KOPT-K1 (cell line): ENCODE results near the gene HIRIP3.
A peak's percentile ranks its signal among the peaks of the same experiment; 100 is the strongest.

Experiments used
- H3K27ac ChIP-seq: fragments of 200-600 bp; sonication (generic); 2 replicates; pipeline ENCODE4 v1.5.1; 2016; ENCODE audit warnings: antibody characterized with exemption, mild to moderate bottlenecking, low read depth, low read length; ENCODE audit not compliant: poor library complexity, severe bottlenecking
- H3K36me3 ChIP-seq: fragments of 200-600 bp; sonication (generic); 2 replicates; pipeline ENCODE4 v1.5.1; 2017; ENCODE audit warnings: antibody characterized with exemption, mild to moderate bottlenecking, low read length, moderate library complexity; ENCODE audit not compliant: insufficient read depth
- H3K9me3 ChIP-seq: fragments of 200-600 bp; sonication (generic); 2 replicates; pipeline ENCODE4 v1.5.1; 2017; ENCODE audit warnings: antibody characterized with exemption, low read length, mild to moderate bottlenecking; ENCODE audit not compliant: insufficient read depth, poor library complexity, severe bottlenecking

The HIRIP3 gene

DNA sequence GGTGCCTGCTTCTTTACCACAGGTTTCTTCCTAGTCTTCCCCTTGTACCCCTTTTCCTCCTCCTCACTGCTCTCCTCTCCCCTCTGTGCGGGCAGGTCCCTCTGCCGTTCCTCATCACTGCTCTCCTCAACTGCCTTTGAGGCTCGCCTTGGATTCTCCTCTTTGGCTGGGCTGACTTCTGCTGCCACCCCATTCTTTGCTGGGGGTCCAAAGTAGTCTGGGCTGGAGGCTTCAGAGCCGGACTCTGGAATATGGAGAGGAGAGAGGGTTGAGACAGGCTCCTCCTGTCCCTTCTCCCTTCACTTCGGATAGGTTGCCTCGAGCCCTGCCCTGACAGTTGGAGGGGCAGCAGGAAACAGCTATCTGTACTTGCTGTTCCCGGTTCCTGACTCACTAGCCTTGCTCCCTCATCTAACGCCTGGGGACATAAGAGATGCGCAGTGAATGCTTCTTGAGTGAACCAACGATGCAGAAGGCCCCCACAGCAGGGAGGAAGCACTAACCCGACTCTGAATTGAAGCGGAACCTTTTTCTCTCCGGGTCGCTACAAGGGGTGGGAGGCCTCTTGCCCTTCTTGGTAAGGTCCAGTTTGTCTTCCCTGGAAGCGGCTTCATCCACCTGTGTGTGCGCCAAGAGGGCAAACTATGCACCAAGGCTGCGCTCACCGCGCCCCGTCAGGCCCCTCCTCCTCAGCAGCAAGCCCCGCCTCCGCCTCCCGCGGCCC is 655 bp downstream of the HIRIP3 start:
- H3K27ac ChIP-seq = peak overlapping the region; percentile 96
- H3K36me3 ChIP-seq = peaks cover 72% of the 10 kb centered on the region
- H3K9me3 ChIP-seq = no peaks in the 10 kb centered on the region

DNA sequence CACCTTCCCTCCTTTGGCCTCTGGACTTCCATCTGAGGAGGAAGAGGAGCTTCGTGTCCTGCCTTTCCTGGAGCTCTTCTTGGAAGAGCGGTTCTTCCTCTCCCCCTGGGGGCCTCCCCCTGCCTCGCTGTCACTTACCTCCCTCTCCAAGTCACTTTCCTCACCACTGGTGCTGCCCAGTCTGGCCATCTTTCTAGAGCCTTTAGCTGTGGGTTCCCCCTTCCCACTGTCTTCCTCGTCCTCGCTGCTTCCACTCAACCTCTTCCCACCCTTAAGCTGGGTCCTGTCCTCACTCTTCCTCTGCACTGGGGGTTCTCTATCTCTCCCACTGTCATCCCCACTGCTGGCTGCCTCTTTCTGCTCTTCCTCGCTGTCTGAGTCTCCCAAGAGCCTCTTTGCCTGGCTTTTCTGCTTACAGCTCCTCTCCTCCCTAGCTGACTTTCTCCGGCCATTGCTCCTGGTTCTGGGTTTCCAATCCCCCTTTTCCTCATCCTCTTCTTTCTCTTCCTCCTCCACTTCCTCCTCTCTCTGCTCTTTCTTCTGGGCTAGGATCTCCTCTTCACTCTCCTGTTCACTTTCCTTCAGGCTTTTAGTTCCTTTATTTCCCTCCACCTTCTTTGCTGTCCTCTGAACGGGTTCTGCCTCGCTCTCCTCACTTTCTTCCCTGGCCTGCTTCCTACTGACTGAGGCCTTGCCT is 1.4 kb downstream of the HIRIP3 start:
- H3K27ac ChIP-seq = peak overlapping the region; percentile 96
- peaks cover 72% of the 10 kb centered on the region for H3K36me3 ChIP-seq
- H3K9me3 ChIP-seq = no peaks in the 10 kb centered on the region

- H3K36me3 ChIP-seq = peaks cover 75% of the 10 kb centered on the region
- H3K27ac ChIP-seq = no peak overlapping the region
- H3K9me3 ChIP-seq = no peaks in the 10 kb centered on the region
Measured at GRCh38 chr16:29993191-29993902, 2.1 kb downstream of the HIRIP3 start.

- Histone ChIP-seq H3K27ac (no peak overlapping the region), H3K9me3 (no peaks in the 10 kb centered on the region), H3K36me3 (peaks cover 75% of the 10 kb centered on the region)
Measured at GRCh38 chr16:29992344-29992967, 3.0 kb downstream of the HIRIP3 start.

- no peaks in the 10 kb centered on the region for H3K9me3 ChIP-seq
- H3K36me3 ChIP-seq = peaks cover 83% of the 10 kb centered on the region
- H3K27ac ChIP-seq = no peak overlapping the region
Measured at GRCh38 chr16:29991571-29991904, 3.9 kb downstream of the HIRIP3 start.

- peaks cover 88% of the 10 kb centered on the region for H3K36me3 ChIP-seq
- H3K9me3 ChIP-seq = no peaks in the 10 kb centered on the region
- no peak overlapping the region for H3K27ac ChIP-seq
Measured at GRCh38 chr16:29990883-29991570, 4.4 kb downstream of the HIRIP3 start.

DNA sequence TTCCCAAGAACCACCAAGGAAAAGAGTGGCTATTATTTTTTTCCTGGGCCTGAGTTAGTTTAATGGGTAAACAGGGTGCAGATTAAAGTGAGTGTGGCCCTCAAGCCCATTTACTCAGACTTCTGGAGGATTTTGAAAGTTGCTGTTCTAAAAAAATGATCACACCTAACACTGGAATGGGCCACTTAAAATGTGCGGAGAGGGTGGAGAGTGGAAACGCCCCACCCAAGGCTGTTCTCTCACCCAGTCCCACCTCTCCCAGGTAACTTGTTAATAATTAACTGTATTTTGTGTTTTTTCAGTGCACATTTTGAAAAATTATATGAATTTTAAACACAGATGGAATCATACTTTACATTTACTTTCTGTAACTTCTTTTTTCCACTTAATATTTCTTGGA is 5.4 kb downstream of the HIRIP3 start:
- peaks cover 98% of the 10 kb centered on the region for H3K36me3 ChIP-seq
- H3K27ac ChIP-seq = no peak overlapping the region
- H3K9me3 ChIP-seq = no peaks in the 10 kb centered on the region

DNA sequence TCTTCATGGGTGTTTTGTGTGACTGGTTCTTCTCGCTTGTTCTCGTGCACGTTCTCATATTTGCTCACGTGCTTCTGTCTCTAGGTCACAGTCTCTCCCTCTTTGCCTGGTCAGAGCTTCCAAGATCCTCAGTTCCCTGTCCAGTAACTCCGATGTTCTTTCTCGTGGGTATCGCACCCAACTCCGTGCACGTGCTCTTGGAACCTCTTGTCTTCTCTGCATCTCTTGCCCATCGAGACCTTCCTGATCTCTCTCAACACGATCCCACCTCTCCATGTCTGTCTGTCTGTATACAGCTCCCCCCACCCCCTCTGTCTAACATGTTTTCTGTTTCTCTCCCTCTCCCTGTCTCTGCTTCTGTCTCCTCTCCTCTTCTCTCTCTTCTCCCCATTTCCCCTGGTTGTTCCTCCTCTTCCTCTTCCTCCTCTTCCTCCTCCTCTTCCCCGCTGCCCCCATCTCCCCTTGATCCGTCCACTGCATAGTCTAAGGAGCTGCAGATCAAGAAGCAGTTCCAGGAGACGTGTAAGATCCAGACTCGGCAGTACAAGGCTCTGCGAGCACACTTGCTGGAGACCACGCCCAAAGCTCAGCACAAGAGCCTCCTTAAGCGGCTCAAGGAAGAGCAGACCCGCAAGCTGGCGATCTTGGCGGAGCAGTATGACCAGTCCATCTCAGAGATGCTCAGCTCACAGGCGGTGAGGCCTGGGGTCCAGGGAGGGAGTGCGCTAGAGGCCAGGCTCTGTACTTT is 6.1 kb downstream of the HIRIP3 start:
- Histone ChIP-seq H3K36me3 (peaks cover 100% of the 10 kb centered on the region), H3K27ac (no peak overlapping the region), H3K9me3 (no peaks in the 10 kb centered on the region)

DNA sequence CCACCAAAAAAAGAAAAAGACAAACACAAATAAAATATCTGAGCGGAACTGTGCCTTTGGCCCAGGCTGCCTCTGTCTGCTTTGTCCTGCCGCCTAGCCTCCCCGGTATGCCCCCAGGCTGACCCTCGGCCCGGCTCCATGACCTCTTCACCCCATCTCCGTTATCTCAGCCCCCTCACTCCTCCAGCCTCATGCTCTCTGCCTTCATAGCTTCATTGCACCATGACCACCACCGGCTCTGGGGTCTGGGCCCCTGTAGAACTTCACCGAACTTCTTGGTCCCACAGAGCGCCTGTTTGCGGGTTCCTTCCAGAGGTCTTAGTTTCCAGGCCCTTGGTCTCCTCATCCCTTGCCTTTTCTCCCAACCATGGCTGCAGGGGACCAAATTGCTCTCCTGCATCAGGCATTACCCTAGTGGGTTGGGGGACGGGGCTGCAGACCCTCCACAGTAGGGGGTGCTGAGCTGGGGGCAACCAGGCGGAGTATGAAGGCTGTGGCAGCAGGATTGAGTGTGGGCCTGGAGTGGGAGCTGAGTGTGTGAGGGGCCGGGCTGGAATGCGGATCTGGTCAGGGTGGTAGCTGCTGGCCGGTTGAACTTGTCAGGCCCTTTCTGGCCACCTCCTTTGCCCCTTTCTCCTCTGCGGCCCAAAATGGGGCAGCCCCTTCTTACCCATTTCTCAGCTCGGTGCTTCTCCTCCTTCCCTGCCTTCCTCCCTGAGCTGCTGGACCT is 6.9 kb downstream of the HIRIP3 start:
- Histone ChIP-seq H3K36me3 (peaks cover 100% of the 10 kb centered on the region), H3K27ac (no peak overlapping the region), H3K9me3 (no peaks in the 10 kb centered on the region)

GRCh38 chr16:29987371-29988085 is 7.9 kb downstream of the HIRIP3 start:
- H3K9me3 ChIP-seq = no peaks in the 10 kb centered on the region
- peaks cover 100% of the 10 kb centered on the region for H3K36me3 ChIP-seq
- H3K27ac ChIP-seq = no peak overlapping the region

- Histone ChIP-seq H3K27ac (no peak overlapping the region), H3K36me3 (peaks cover 100% of the 10 kb centered on the region)
Measured at GRCh38 chr16:29986931-29987330, 8.5 kb downstream of the HIRIP3 start.

DNA sequence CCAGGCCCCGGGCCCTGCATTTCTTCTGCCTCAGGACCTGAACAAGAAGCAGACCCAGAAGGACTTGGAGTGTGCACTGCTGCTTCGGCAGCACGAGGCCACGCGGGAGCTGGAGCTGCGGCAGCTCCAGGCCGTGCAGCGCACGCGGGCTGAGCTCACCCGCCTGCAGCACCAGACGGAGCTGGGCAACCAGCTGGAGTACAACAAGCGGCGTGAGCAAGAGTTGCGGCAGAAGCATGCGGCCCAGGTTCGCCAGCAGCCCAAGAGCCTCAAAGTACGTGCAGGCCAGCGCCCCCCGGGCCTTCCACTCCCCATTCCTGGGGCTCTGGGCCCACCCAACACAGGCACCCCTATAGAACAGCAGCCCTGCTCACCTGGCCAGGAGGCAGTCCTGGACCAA is 9.2 kb downstream of the HIRIP3 start:
- H3K36me3 ChIP-seq = peaks cover 100% of the 10 kb centered on the region

More at GRCh38 chr16:29986931-29987330, 8.5 kb downstream of the HIRIP3 start:
- H3K9me3 ChIP-seq = no peaks in the 10 kb centered on the region

GRCh38 chr16:29985271-29985811 is 10.1 kb downstream of the HIRIP3 start:
- Histone ChIP-seq H3K36me3 (peaks cover 100% of the 10 kb centered on the region), H3K27ac (no peak overlapping the region), H3K9me3 (no peaks in the 10 kb centered on the region)

More for the DNA sequence above, 9.2 kb downstream of the HIRIP3 start:
- Histone ChIP-seq H3K9me3 (no peaks in the 10 kb centered on the region), H3K27ac (no peak overlapping the region)
